HL-60 (cell line): ENCODE measurements around the gene CTNND2.

Source experiments
- GABPA ChIP-seq: IDR thresholded peaks from 2 replicates; pipeline ENCODE4 v1.6.1; 2012; ENCODE audit warnings: low read depth
- POLR2AphosphoS5 ChIP-seq: IDR thresholded peaks from 2 replicates; pipeline ENCODE4 v1.6.1; 2012; ENCODE audit warnings: low read depth
- SPI1 ChIP-seq: IDR thresholded peaks from 2 replicates; pipeline ENCODE4 v1.6.1; 2012; ENCODE audit warnings: low read depth, mild to moderate bottlenecking, borderline replicate concordance
- TF ChIP-seq, protein P1 (sequence below): IDR thresholded peaks from one replicate; pipeline ENCODE4 v1.5.1; 2011; ENCODE audit warnings: low read length, control low read depth, inconsistent platforms; ENCODE audit not compliant: insufficient read depth
- TF ChIP-seq, protein P2 (sequence below): IDR thresholded peaks from 2 replicates; pipeline ENCODE4 v1.6.1; 2012; ENCODE audit warnings: low read depth; ENCODE audit not compliant: insufficient replicate concordance

GRCh38 chr5:11062397-11062796 is 841.8 kb downstream of the CTNND2 start:
- TF ChIP-seq GABPA: no peak
- TF ChIP-seq, protein P1, sequence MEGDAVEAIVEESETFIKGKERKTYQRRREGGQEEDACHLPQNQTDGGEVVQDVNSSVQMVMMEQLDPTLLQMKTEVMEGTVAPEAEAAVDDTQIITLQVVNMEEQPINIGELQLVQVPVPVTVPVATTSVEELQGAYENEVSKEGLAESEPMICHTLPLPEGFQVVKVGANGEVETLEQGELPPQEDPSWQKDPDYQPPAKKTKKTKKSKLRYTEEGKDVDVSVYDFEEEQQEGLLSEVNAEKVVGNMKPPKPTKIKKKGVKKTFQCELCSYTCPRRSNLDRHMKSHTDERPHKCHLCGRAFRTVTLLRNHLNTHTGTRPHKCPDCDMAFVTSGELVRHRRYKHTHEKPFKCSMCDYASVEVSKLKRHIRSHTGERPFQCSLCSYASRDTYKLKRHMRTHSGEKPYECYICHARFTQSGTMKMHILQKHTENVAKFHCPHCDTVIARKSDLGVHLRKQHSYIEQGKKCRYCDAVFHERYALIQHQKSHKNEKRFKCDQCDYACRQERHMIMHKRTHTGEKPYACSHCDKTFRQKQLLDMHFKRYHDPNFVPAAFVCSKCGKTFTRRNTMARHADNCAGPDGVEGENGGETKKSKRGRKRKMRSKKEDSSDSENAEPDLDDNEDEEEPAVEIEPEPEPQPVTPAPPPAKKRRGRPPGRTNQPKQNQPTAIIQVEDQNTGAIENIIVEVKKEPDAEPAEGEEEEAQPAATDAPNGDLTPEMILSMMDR: no peak
- no peak for TF ChIP-seq POLR2AphosphoS5
- TF ChIP-seq, protein P2, sequence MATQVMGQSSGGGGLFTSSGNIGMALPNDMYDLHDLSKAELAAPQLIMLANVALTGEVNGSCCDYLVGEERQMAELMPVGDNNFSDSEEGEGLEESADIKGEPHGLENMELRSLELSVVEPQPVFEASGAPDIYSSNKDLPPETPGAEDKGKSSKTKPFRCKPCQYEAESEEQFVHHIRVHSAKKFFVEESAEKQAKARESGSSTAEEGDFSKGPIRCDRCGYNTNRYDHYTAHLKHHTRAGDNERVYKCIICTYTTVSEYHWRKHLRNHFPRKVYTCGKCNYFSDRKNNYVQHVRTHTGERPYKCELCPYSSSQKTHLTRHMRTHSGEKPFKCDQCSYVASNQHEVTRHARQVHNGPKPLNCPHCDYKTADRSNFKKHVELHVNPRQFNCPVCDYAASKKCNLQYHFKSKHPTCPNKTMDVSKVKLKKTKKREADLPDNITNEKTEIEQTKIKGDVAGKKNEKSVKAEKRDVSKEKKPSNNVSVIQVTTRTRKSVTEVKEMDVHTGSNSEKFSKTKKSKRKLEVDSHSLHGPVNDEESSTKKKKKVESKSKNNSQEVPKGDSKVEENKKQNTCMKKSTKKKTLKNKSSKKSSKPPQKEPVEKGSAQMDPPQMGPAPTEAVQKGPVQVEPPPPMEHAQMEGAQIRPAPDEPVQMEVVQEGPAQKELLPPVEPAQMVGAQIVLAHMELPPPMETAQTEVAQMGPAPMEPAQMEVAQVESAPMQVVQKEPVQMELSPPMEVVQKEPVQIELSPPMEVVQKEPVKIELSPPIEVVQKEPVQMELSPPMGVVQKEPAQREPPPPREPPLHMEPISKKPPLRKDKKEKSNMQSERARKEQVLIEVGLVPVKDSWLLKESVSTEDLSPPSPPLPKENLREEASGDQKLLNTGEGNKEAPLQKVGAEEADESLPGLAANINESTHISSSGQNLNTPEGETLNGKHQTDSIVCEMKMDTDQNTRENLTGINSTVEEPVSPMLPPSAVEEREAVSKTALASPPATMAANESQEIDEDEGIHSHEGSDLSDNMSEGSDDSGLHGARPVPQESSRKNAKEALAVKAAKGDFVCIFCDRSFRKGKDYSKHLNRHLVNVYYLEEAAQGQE: no peak
- no peak for TF ChIP-seq SPI1
